Liver (tissue), 9 donors: ENCODE measurements around the gene TTC29. TPM values are rescaled to one million over a fixed set of nuclear protein-coding genes. Genes with fewer than 3 reads are reported as not detected.

Source experiments
- DNase-seq: peaks from one replicate; pipeline ENCODE4 v3.0.0-alpha.2; 2017; ENCODE audit warnings: low spot score
- H3K27ac ChIP-seq, 2 donors: one replicate each; pipeline ENCODE4 v1.7.0; 2013; ENCODE audit warnings: inconsistent platforms in 2 of 2, low read length in 2 of 2, control low read depth in 1 of 2, low read depth in 1 of 2, mild to moderate bottlenecking in 1 of 2
- H3K27me3 ChIP-seq, 4 donors: one replicate each; pipeline versions ENCODE4 v1.6.1 to v1.7.0; 2013; ENCODE audit warnings: low read length in 3 of 4, inconsistent platforms in 1 of 4, mild to moderate bottlenecking in 1 of 4, moderate library complexity in 1 of 4; ENCODE audit not compliant: control insufficient read depth in 4 of 4, insufficient read depth in 4 of 4
- H3K36me3 ChIP-seq, 4 donors: one replicate each; pipeline versions ENCODE4 v1.6.1 to v1.7.0; 2013; ENCODE audit warnings: low read length in 3 of 4, mild to moderate bottlenecking in 3 of 4, low read depth in 1 of 4, moderate library complexity in 1 of 4; ENCODE audit not compliant: control insufficient read depth in 4 of 4, insufficient read depth in 3 of 4
- H3K4me1 ChIP-seq, 4 donors: one replicate each; pipeline versions ENCODE4 v1.6.1 to v1.7.0; 2013; ENCODE audit warnings: low read length in 3 of 4, mild to moderate bottlenecking in 3 of 4, moderate library complexity in 1 of 4; ENCODE audit not compliant: control insufficient read depth in 4 of 4, insufficient read depth in 4 of 4
- H3K4me3 ChIP-seq, 3 donors: one replicate each; pipeline versions ENCODE4 v1.6.1 to v1.7.0; 2013; ENCODE audit warnings: low read length in 3 of 3, control low read depth in 1 of 3, low read depth in 1 of 3, mild to moderate bottlenecking in 1 of 3
- H3K9ac ChIP-seq, 2 donors: one replicate each; pipeline ENCODE4 v1.7.0; 2013; ENCODE audit warnings: low read length in 2 of 2, mild to moderate bottlenecking in 2 of 2, moderate library complexity in 2 of 2, control low read depth in 1 of 2, low read depth in 1 of 2
- H3K9me3 ChIP-seq, 4 donors: one replicate each; pipeline versions ENCODE4 v1.6.1 to v1.7.0; 2013; ENCODE audit warnings: low read length in 3 of 4; ENCODE audit not compliant: control insufficient read depth in 4 of 4
- ATF3 ChIP-seq: IDR thresholded peaks from 2 replicates; pipeline ENCODE4 v1.6.1; 2016; ENCODE audit warnings: antibody characterized with exemption
- CTCF ChIP-seq: fragments of 150-350 bp; IDR thresholded peaks from 2 replicates; pipeline ENCODE4 v1.5.1; 2017; ENCODE audit warnings: improper control_type of control experiment, low read depth, low read length; ENCODE audit not compliant: missing input control
- EGR1 ChIP-seq, 2 donors: IDR thresholded peaks; 2 replicates each; pipeline ENCODE4 v1.6.1; 2016 to 2018; ENCODE audit warnings: antibody characterized with exemption in 2 of 2, low read depth in 2 of 2
- FOXA1 ChIP-seq: IDR thresholded peaks from 2 replicates; pipeline ENCODE4 v1.6.1; 2016; ENCODE audit warnings: antibody characterized with exemption
- FOXA2 ChIP-seq: IDR thresholded peaks from 2 replicates; pipeline ENCODE4 v1.6.1; 2016; ENCODE audit warnings: antibody characterized with exemption
- GABPA ChIP-seq, 2 donors: IDR thresholded peaks in 1 of 2; conservative IDR thresholded peaks in 1 of 2; 2 replicates each; pipeline ENCODE4 v1.6.1; 2016; ENCODE audit warnings: antibody characterized with exemption in 2 of 2, mild to moderate bottlenecking in 1 of 2, moderate library complexity in 1 of 2
- HNF4A ChIP-seq, 2 donors: conservative IDR thresholded peaks; 2 replicates each; pipeline ENCODE4 v1.6.1; 2016; ENCODE audit warnings: antibody characterized with exemption in 2 of 2, mild to moderate bottlenecking in 2 of 2
- HNF4G ChIP-seq: IDR thresholded peaks from 2 replicates; pipeline ENCODE4 v1.6.1; 2016; ENCODE audit warnings: antibody characterized with exemption
- JUND ChIP-seq, 2 donors: IDR thresholded peaks; 2 replicates each; pipeline ENCODE4 v1.6.1; 2016; ENCODE audit warnings: antibody characterized with exemption in 2 of 2
- MAX ChIP-seq: IDR thresholded peaks from 2 replicates; pipeline ENCODE4 v1.6.1; 2016; ENCODE audit warnings: antibody characterized with exemption
- NR2F2 ChIP-seq: IDR thresholded peaks from 2 replicates; pipeline ENCODE4 v1.6.1; 2016; ENCODE audit warnings: antibody characterized with exemption
- RAD21 ChIP-seq, 2 donors: IDR thresholded peaks; 2 replicates each; pipeline ENCODE4 v1.6.1; 2016; ENCODE audit warnings: antibody characterized with exemption in 2 of 2, mild to moderate bottlenecking in 2 of 2
- REST ChIP-seq: IDR thresholded peaks from 2 replicates; pipeline ENCODE4 v1.6.1; 2016; ENCODE audit warnings: antibody characterized with exemption, mild to moderate bottlenecking
- RXRA ChIP-seq, 2 donors: IDR thresholded peaks; 2 replicates each; pipeline ENCODE4 v1.6.1; 2017 to 2018; ENCODE audit warnings: antibody characterized with exemption in 2 of 2, mild to moderate bottlenecking in 1 of 2
- SP1 ChIP-seq: IDR thresholded peaks from 2 replicates; pipeline ENCODE4 v1.6.1; 2018; ENCODE audit warnings: antibody characterized with exemption, mild to moderate bottlenecking
- TAF1 ChIP-seq: conservative IDR thresholded peaks from 2 replicates; pipeline ENCODE4 v1.6.1; 2016; ENCODE audit warnings: antibody characterized with exemption, mild to moderate bottlenecking
- YY1 ChIP-seq: IDR thresholded peaks from 2 replicates; pipeline ENCODE4 v1.6.1; 2016; ENCODE audit warnings: antibody characterized with exemption, mild to moderate bottlenecking
- ZBTB33 ChIP-seq: IDR thresholded peaks from 2 replicates; pipeline ENCODE4 v1.6.1; 2016; ENCODE audit warnings: antibody characterized with exemption
- WGBS: extraction: QIAGEN DNeasy Blood & Tissue Kit; methylation state at CpG from one replicate; pipeline ENCODE4 v1.1.7; 2013; 5-methylcytosine and 5-hydroxymethylcytosine counted together
- polyA plus RNA-seq, 2 donors: library from polyadenylated mRNA; stranded (reverse) in 1 of 2; unstranded in 1 of 2; fragments of 200-250 nt in 1 of 2; fragments of >200 nt in 1 of 2; fragmentation: Nextera tagmentation in 1 of 2; extraction: Ambion mirVana in 1 of 2; gene quantifications; one replicate each; pipeline versions ENCODE4 v1.2.1 to v1.2.3, GENCODE V29; 2013 to 2015
- total RNA-seq, 2 donors: library from RNA; depleted of rRNA; stranded (reverse); fragments of >200 nt; gene quantifications; one replicate each; pipeline ENCODE4 v1.2.3, GENCODE V29; 2014
- donor health status: healthy.
- donor health status: healthy.
- donor health status: healthy.
- donor health status: healthy.
- donor health status: healthy.

The TTC29 gene
- total and polyA plus RNA-seq, 4 donors: not detected

- H3K27me3 ChIP-seq: peaks cover 0 to 6% (median 0%) of the 10 kb centered on the region in 4 donors
- no peak overlapping the region for H3K27ac ChIP-seq
- TF ChIP-seq HNF4A (conservative IDR thresholded peaks at IDR 0.05): no peak
- TF ChIP-seq HNF4G: no peak
- no peak for TF ChIP-seq YY1
- TF ChIP-seq RAD21 (IDR thresholded peaks at IDR 0.05): no peak
- TF ChIP-seq NR2F2: no peak
- TF ChIP-seq SP1: no peak
- no peak for TF ChIP-seq EGR1 (IDR thresholded peaks at IDR 0.05; ENCODE audit: low read depth in 2 of 2)
- no peak for TF ChIP-seq JUND (IDR thresholded peaks at IDR 0.05)
- no peak for TF ChIP-seq GABPA (IDR thresholded peaks at IDR 0.05 in 1 of 2, conservative IDR thresholded peaks at IDR 0.05 in 1 of 2)
- TF ChIP-seq ATF3: no peak
- TF ChIP-seq FOXA2: no peak
- TF ChIP-seq MAX: no peak
- TF ChIP-seq TAF1: no peak
- TF ChIP-seq REST: no peak
- no peak for TF ChIP-seq FOXA1
- no peak for TF ChIP-seq CTCF
- TF ChIP-seq RXRA (IDR thresholded peaks at IDR 0.05): no peak
- TF ChIP-seq ZBTB33: no peak
- H3K4me1 ChIP-seq: no peaks in the 10 kb centered on the region
- no peak overlapping the region for H3K4me3 ChIP-seq
- DNase-seq: no peak
- no peak overlapping the region for H3K9ac ChIP-seq
- no peaks in the 10 kb centered on the region for H3K36me3 ChIP-seq
- 86% methylated on average over 1 of the region's 1 CpG for WGBS
- no peaks in the 10 kb centered on the region for H3K9me3 ChIP-seq
Measured at GRCh38 chr4:146842876-146843275, 102.8 kb downstream of the TTC29 start.
